ENCODE measurements around the gene NRXN3. TPM values are rescaled to one million over a fixed set of nuclear protein-coding genes. Genes with fewer than 3 reads are reported as not detected.

Gene NRXN3
- total RNA-seq, 2 donors from 2014 or later = 1.3 to 2.3 TPM

DNA sequence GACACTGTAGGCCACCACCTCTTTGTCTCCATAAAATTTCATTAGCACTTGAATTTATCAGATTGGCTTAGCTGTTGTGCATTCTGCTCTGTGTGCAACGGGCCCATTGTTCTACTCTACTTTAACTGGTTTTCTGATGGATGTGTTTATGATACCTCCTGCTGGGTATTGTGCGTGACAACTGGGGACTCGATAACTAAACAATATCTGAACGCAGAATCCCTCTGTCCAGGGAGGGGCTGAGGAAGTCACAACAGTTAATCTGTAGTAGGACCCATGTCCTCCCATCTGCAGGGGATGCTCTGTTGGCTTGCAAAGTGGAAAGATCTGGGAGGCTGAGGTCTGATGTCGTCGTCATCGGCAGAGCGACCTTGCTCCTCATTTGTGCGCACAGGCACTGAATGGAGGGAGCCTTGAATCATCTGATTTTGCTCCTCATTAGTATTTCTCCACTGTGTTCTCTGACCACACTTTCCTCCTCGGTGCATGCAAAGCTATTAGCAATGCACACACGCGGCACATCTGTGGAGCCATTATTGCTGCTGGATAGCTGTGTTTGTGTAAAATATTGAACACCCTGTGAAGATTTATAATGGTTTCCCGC is 422.5 kb downstream of the NRXN3 start:
- no peak for TF ChIP-seq POLR2A (IDR thresholded peaks at IDR 0.05)
- no peak for TF ChIP-seq CTCF (IDR thresholded peaks at IDR 0.05)
- intact Hi-C loops (cut with DNase I) = no loop called here
- Histone ChIP-seq H3K4me3 (no peak overlapping the region), H3K27me3 (no peaks in the 10 kb centered on the region), H3K9me3 (no peaks in the 10 kb centered on the region), H3K27ac (no peak overlapping the region), H3K4me1 (no peaks in the 10 kb centered on the region), H3K36me3 (replicated peaks in 1 of 2; ENCODE audit: insufficient read depth in 1 of 2, low read depth in 2 of 2) (no peaks in the 10 kb centered on the region)
- WGBS, 2 donors = 67 to 74% methylated on average over 12 to 13 of the region's 13 CpGs
- DNase-seq (no peak), ATAC-seq (no peak)

- H3K27me3 ChIP-seq = no peaks in the 10 kb centered on the region
These were observed 423.8 kb downstream of the NRXN3 start for GRCh38 chr14:78593949-78594348.

GRCh38 chr14:78595797-78596196 is 425.6 kb downstream of the NRXN3 start:
- no peaks in the 10 kb centered on the region for H3K4me1 ChIP-seq
- 24 to 33% methylated on average over 7 of the region's 7 CpGs for WGBS, 2 donors
- no peak overlapping the region for H3K4me3 ChIP-seq
- no peak for ATAC-seq
- H3K27ac ChIP-seq = no peak overlapping the region
- no peaks in the 10 kb centered on the region for H3K27me3 ChIP-seq
- no peaks in the 10 kb centered on the region for H3K36me3 ChIP-seq (replicated peaks in 1 of 2; ENCODE audit: insufficient read depth in 1 of 2, low read depth in 2 of 2)
- intact Hi-C loops (cut with DNase I) = no loop called here
- no peak for TF ChIP-seq POLR2A (IDR thresholded peaks at IDR 0.05)
- no peak for TF ChIP-seq CTCF (IDR thresholded peaks at IDR 0.05)
- no peak for DNase-seq
- no peaks in the 10 kb centered on the region for H3K9me3 ChIP-seq

More at GRCh38 chr14:78593949-78594348, 423.8 kb downstream of the NRXN3 start:
- 70 to 100% methylated on average over 3 to 9 of the region's 11 CpGs for WGBS, 2 donors
- no peak for TF ChIP-seq POLR2A (IDR thresholded peaks at IDR 0.05)
- TF ChIP-seq CTCF (IDR thresholded peaks at IDR 0.05) = no peak
- no peak for ATAC-seq
- Histone ChIP-seq H3K36me3 (replicated peaks in 1 of 2; ENCODE audit: insufficient read depth in 1 of 2, low read depth in 2 of 2) (no peaks in the 10 kb centered on the region), H3K4me1 (no peaks in the 10 kb centered on the region), H3K27ac (no peak overlapping the region), H3K4me3 (no peak overlapping the region), H3K9me3 (no peaks in the 10 kb centered on the region)
- DNase-seq = no peak
- intact Hi-C loops (cut with DNase I) = no loop called here

DNA sequence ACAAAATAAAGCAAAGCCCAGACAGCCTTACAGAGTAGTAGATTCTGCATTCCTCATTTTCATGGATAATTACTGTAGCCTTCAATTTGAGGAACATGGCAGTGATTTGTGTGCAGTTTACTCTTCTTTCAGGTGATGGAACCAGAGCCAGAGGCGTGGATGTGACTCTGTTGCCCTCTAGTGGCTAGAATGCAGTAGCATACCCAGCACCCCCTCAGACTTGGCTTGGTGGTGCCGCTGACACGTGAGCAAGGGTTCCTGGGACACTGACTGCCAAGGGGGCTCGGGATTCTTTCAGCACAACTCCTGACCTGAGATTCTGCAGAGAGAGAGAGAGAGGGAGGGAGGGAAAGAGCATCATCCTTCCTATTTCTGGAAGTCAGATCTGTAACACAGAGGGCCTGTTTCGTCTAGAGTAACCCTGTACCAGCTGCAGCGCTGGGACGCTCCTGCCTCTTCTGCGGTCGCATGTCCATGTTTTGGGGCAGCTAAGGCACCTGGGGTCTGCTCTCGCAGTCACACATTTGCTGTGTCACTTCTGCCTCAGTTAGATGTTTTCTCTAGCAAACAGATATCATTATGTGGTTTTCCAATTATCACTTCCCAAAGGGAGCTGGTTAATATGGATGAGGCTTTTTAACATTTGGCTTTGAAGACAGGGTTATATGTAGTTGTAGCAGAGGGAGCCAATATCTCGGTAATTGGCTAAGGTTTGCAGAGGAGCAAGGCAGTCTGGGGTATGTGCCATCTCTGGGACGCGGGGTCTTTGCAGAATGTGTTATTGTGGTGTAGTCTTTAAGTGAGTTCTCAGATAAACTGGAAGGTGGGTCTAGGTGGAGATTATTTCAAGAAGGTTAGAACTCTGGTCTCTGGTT is 428.1 kb downstream of the NRXN3 start:
- ATAC-seq (peak; percentile 77), DNase-seq (peak; percentile 43 to 57 (median 49))
- H3K4me3 ChIP-seq = no peak overlapping the region
- TF ChIP-seq POLR2A (IDR thresholded peaks at IDR 0.05) (no peak), CTCF (IDR thresholded peaks at IDR 0.05) (peak; percentile 77 to 89 (median 85))
- H3K4me1 ChIP-seq = no peaks in the 10 kb centered on the region
- intact Hi-C loops (cut with DNase I) = no loop called here
- no peaks in the 10 kb centered on the region for H3K36me3 ChIP-seq (replicated peaks in 1 of 2; ENCODE audit: insufficient read depth in 1 of 2, low read depth in 2 of 2)
- H3K27me3 ChIP-seq = no peaks in the 10 kb centered on the region
- 38 to 40% methylated on average over 13 of the region's 13 CpGs for WGBS, 2 donors
- no peaks in the 10 kb centered on the region for H3K9me3 ChIP-seq
- no peak overlapping the region for H3K27ac ChIP-seq

Data from body of pancreas (tissue), 4 donors.